ENCODE data around the gene RNF5. TPM values are rescaled to one million over a fixed set of nuclear protein-coding genes. Genes with fewer than 3 reads are reported as not detected.
"Not testable (repeated sequence)": the region's sequence is repeated elsewhere in the genome, so short reads cannot be mapped to it uniquely, and the experiment has no call there.

The RNF5 gene, protein sequence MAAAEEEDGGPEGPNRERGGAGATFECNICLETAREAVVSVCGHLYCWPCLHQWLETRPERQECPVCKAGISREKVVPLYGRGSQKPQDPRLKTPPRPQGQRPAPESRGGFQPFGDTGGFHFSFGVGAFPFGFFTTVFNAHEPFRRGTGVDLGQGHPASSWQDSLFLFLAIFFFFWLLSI
- 29.1 TPM for total RNA-seq

DNA sequence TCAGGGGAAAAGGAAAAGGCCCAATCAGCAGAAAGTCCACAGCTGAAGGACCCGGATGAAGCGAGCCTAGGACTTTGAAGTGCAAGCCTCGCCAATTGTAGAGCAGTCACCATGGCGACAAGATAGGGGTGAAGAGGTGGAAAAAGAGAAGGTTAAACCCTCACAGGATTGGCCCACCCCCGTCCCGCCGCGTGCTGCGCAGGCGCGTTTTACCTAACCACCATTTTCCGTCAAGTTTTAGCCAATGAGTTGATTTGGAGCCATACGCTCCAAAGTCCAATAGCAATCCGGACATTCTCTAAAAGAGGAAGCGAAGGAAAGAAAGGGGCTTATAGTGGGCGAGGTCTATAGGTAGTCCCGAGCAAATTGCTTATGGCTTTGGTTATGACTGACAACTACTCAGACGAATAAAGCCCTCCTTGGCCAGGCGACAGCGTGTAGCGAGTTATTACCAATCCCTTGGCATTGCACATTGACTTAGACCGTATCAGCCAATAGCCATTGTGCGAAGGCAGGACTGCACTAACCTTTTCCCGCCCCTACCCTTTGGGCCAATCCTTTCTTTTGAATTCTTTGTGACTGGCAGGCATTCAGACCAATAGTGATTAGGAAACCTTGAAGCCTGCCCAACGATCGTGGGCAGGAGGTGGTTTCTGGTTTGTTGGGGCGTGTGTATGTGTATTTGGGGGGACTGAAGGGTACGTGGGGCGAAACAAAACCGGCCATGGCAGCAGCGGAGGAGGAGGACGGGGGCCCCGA is at the start of gene RNF5:
TSS of gene RNF5 (plus strand) at position 618 of the 759 bp plus-strand sequence. CDS start at position 725, 107 bp downstream.
- peak; percentile 93 to 100 (median 100) for DNase-seq (ENCODE audit: low read depth in 2 of 3, low spot score in 2 of 3)

- DNase-seq (ENCODE audit: low read depth in 2 of 3, low spot score in 2 of 3), result no peak
Observed at GRCh38 chr6:32128751-32129296, 49.4 kb upstream of the RNF5 start.

DNA sequence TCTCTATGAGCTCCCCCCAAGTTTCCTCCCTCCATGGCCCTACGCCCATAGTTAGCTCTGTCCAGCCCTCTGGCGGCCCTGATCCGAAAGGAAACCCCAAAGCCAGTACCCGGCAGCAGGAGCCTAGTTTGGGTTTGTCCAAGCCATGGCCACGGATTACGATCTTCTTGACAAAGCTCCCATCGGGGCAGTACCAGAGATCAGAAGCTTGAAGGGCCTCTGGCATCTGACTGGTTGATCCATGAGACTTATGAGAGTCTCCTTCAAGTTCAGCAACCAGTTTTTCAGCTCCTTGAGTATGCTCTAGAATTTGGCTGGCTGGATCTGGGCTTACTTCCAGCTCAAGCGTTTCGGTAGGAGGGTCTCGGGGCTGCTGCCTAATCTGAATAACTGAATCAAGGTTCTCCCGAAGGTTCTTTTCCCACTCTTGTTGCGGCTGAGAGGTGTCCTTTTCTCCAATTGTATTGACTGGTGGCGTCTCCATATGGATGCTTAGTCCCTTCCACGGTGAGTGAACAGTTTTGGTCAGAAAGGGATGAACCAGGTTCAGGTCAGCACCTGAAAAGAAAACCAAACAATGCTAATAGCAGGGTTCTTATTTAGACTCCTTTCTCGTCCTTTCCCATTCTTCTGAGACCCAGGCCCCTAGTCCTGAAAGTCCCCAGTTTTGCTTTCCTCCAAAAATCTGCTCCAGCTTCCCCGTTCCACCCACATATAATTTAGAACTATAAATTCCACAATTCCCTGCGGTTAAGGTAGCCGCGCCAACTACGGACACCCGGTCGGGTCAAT is 48.7 kb upstream of the RNF5 start:
- DNase-seq (ENCODE audit: low read depth in 2 of 3, low spot score in 2 of 3), result no peak

GRCh38 chr6:32131439-32131948 is 46.7 kb upstream of the RNF5 start:
- DNase-seq (ENCODE audit: low read depth in 2 of 3, low spot score in 2 of 3), result peak in 1 of 3 donors; percentile 39

- DNase-seq (ENCODE audit: low read depth in 2 of 3, low spot score in 2 of 3), result no peak
Observed at GRCh38 chr6:32132110-32132509, 46.1 kb upstream of the RNF5 start.

DNA sequence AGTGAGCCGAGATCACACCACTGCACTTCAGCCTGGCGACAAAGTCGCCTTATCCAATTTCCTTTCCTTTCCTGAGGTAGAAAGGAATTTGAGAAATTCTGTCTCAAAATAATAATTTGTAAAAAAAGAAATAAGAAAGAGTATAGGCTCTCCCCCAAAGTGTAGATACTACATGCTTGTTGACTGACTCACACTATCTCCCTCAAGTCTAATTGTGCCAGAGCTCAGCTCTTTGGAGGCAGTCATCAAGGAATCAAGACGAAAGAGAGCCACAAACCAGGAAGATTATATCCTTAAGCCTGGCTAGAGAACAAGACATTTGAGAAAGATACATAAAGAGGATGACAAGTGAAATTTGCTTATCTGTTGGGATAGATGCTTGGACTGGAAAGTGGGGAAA is 44.4 kb upstream of the RNF5 start:
- no peak for DNase-seq (ENCODE audit: low read depth in 2 of 3, low spot score in 2 of 3)

DNA sequence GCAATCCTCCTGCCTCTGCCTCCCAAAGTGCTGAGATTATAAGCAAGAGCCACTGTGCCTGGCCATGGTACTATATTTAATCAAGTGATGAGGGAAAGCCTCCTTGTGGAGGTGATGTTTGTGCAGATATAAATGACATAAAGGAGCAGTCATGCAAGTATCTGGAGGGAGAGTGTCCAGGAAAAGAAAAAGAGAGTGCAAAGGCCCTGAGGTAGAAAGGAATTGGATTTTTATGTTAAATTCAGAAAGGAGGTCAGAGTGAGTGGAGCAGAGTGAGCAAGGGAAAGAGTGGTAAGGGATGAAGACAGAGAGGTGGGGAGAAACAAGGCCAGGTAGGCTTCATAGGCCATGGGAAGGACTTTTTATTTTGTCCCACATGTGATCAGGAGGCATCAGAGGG is 40.8 kb upstream of the RNF5 start:
- DNase-seq (ENCODE audit: low read depth in 2 of 3, low spot score in 2 of 3), result no peak

DNA sequence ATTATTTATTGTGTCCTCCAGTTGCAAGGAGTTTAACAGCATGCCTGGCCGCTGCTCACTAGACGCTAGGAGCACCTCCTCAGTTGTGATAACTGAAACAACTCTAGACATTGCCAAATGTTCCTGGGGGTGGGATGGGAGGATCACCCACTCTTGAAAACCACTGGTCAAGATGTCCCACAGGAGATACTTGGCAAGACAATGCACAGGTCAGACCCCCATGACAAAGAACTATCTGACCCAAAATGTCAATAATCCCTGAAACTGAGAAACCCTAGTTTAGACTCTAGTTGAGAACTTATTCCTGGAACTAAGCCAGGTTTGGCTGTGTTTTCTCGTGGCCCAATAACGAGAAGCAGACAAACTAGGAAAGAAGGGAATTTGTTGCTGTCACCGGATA is 38.6 kb upstream of the RNF5 start:
- no peak for DNase-seq (ENCODE audit: low read depth in 2 of 3, low spot score in 2 of 3)

DNA sequence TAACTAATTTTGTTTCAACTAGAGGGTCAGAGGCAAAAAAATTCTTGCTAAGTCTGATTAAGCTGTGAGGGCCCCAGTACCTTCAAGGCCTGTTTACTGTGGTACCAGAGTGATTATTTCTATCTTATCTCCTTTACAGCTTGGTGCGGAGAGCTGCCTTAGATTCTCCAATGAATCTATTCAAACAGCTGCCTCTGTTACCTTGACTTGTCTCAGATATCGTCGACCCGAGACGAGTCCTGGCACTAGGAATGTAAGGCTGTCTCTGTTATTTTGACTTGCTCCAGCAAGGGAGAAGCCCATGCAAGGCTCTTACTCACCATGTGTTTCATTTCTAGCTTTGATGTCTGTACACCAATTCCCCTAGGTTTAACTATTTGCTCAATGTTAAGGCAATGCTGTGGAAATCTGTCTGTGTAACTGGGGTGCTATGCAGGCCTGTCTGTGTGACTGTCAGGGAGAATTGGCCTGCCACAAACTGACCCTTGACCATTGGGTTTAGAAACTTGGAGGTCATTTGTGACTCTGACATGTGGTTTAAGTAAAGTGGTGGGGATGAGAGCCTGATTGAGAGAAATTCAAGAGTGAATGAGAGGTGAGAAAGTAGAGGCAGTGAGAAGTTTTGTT is 37.7 kb upstream of the RNF5 start:
- DNase-seq (ENCODE audit: low read depth in 2 of 3, low spot score in 2 of 3), result no peak

- DNase-seq (ENCODE audit: low read depth in 2 of 3, low spot score in 2 of 3), result not testable (repeated sequence)
Observed at GRCh38 chr6:32144238-32144637, 34.0 kb upstream of the RNF5 start.

- DNase-seq (ENCODE audit: low read depth in 2 of 3, low spot score in 2 of 3), result no peak
Observed at GRCh38 chr6:32146287-32146686, 31.9 kb upstream of the RNF5 start.

DNA sequence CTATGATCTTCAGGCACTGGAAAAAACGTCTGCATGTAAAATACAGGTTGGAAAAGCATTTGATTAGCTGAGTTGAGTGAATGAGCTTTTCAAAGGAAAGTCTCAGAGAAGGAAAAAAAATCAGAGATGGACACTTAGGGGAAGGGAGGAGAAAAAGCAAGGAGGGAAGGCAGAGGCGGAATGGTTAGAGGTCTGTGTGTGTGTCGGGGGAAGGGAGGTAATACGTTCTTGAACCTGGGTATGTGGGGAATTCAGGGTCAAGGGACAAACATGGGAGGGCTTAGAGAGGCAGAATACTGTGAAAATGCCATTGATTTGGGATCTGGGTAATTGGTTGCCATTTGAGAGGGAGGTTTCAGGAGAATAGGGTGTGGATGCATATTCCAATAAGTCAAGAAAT is 31.5 kb upstream of the RNF5 start:
- no peak for DNase-seq (ENCODE audit: low read depth in 2 of 3, low spot score in 2 of 3)

- peak in 1 of 3 donors; percentile 36 for DNase-seq (ENCODE audit: low read depth in 2 of 3, low spot score in 2 of 3)
Observed at GRCh38 chr6:32147401-32148132, 30.6 kb upstream of the RNF5 start.

DNA sequence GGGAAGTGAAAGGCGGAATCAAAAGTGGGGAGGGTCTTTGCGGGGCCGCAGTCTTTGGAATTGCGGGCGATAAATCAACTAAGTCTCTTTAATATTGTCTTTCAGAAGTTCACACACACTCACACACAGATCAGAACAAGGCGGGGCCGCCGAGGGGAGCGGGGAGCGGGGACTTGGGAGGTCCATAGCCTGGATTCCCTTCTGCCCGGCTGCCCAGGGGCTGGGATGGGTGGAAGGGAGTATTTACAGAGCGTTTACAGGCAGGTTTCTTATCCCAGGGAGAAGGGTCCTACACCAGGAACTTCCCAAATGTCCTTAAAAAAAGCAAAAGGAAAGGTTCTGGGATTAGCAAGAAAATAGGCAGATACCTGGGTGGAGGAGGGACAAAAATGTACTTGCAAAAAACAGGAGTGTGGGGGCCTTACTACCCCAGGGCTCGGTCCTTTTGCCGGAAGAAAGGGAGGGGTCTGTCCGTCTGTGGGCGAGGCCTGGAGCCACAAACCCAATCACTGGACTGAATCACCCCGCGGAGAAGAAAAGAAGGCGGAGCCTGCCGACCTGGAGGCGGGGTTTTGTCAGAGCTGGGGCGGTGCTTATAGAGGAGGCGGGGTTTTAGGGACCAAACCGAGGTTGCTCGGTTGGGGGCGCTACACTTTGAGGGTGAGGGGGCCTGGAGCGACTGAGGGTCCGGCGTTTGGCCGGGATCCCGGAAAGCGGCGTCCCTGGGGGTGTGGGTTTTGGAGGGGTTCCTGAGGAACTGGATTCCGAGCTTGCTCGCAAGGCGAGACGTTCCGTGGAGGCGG is 29.7 kb upstream of the RNF5 start:
- peak in 2 of 3 donors; percentile 85 to 93 for DNase-seq (ENCODE audit: low read depth in 2 of 3, low spot score in 2 of 3)

DNA sequence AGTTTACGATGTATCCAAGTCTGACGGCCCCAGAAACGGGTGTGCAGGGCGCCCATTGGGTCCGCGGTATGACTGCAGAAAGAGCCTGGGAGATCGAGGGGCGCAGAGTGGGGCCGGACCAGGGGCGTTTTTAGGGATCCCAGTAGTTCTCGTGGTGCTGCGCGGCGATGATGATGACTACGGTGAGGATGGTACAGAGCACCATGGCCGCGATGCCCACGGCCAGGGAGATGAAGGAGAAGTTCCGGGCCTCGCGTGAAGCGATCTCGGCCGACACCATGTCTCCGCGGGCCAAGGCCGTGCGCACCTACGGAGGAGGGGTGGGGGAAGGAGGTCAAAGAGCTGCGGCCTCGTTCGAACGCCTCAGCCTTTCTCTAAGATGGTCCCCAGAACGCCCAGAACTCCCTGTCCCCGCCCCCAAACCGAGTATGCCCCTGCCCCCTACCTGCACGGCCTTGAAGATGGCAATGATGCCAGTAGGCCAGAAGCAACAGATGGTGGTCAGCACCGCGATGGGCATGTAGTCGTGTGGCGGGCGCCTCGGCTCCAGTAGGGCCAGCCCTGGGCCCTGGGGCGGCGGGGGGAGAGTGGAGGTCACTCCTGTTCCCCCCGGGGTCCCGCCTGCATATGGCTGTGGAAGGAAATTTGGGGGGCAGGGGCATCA is 29.0 kb upstream of the RNF5 start:
- DNase-seq (ENCODE audit: low read depth in 2 of 3, low spot score in 2 of 3), result no peak

DNA sequence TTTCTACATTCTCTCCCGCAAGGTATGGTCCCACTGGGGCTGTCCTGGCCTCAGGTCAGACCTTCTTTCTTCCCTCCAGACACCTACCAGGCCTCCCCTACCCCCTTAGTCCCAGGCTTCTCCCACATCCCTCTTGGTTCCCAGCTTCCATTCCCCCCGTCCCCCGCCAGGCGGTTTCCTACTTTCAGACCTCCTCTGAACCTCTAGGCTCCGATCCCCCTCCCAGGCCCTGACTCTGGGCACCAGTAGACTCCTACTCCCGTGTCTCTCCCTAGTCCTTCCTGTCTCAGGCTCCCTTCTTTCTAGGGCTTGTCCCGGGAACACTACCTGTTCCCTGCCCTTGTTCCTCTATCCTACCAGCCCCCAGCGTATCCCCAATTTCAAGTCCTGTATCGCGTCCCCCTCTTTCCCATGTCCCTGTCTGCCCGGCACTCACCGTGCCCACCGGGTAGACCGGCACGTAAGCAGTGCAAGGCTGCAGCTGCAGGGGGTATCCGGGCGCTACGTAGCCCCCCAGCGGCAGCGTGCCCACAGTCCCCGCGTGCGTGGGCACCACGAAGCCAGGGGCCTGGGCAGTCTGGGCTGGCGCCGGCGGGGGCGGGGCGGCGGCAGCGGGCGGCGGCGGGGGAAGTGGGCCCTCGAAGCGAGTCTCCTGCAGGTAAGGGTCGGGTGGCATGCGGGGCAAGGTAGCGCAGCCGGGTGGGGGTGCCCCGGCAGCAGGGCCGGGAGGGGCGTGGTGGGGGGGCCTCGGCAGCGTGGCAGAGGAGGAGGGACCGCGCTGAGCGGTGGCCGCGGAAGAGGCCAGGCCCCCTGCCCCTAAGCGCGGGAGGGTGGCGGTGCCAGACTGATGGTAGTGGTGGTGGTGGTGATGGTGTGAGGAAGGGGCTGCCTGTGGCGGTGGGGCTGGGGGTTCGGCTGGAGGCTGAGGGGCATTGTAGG is 28.0 kb upstream of the RNF5 start:
- DNase-seq (ENCODE audit: low read depth in 2 of 3, low spot score in 2 of 3), result no peak

GRCh38 chr6:32151181-32151862 is 26.9 kb upstream of the RNF5 start:
- no peak for DNase-seq (ENCODE audit: low read depth in 2 of 3, low spot score in 2 of 3)

All from hematopoietic multipotent progenitor cell (in vitro differentiated cells).